Measurements from ENCODE around the gene CNEP1R1.

CNEP1R1 gene

GRCh38 chr16:50021544-50021943 lies 3.5 kb upstream of the CNEP1R1 start:
- peak in 1 of 3 donors; percentile 13 for DNase-seq

GRCh38 chr16:50023641-50024040 lies 1.4 kb upstream of the CNEP1R1 start:
- no peak for DNase-seq

GRCh38 chr16:50024207-50024606 lies 818 bp upstream of the CNEP1R1 start:
- DNase-seq: no peak

DNA sequence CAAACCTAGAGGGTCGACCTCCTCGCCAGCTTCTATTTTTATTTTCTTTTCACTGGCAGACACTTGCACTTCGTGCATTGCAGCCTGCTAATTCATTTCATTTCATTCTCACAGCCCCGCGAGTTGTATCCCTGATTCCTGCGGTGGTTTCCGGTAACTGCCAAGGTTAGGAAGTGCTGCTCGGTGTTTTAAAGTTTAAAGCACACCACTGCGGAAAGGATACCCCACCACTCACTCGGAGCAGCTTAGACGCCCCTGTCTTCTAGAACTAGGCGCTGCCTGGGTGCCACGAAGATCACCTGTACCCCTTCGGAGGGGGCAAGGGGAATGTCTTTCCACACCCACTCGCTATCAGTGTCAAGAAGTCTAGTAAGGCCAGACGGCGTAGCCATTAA lies 509 bp downstream of the CNEP1R1 start:
- DNase-seq: peak in 2 of 3 donors; percentile 13 to 18

DNA sequence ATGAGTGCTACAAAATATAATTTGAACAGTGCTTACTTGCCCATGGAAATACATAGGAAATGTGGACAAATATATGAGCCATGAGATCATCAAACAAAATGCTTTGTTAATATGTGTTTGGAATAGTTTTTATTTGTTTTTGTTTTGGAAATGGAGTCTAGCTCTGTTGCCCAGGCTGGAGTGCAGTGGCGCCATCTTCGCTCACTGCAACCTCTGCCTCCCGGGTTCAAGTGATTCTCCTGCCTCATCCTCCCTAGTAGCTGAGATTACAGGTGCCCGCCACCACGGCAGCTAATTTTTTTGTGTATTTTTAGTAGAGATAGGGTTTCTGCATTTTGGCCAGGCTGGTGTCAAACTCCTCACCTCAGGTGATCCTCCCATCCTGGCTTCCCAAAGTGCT lies 2.8 kb downstream of the CNEP1R1 start:
- DNase-seq: no peak

DNA sequence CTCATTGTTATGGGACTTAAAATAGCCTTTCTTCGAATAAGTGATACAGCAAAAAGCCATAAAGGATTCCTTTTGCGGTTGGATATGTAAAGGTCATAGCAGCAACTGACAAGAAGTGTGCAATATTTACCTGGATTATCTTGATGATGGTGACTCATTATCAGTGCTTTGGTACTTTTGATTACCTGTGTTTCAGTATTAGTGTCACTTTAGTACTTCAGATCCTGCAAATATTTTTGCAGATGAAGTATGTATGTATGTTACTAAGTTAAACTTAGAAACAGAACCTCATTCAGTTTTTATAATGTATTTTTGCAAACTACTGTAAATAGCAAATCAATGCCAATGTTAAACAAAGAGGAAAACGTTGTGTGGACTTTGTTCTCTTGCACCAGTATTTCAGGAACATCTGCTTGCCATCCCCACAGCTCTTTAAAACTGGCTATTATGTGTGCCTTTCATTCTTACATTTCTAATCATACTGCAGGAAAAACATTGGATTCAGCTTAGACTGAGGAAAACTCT lies 10.5 kb downstream of the CNEP1R1 start:
- DNase-seq: no peak

DNA sequence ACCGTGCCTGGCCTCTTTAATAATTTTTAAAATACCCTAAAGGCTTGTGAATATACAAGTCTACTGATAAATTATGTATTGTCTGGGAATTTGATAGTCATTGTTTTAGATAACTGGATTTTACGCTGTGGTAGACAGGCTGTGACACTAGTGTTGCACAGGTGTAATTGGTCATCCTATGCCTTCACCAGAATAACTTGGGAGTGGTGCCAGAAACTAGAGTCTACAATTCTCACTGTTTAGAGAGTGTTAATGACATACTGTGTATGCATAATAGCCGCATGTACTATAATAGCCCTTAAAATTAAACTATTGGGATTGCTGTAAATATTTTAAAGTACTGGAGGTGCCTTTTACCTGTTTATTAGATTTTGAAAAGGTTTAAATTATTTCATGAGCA lies 11.4 kb downstream of the CNEP1R1 start:
- DNase-seq: no peak

DNA sequence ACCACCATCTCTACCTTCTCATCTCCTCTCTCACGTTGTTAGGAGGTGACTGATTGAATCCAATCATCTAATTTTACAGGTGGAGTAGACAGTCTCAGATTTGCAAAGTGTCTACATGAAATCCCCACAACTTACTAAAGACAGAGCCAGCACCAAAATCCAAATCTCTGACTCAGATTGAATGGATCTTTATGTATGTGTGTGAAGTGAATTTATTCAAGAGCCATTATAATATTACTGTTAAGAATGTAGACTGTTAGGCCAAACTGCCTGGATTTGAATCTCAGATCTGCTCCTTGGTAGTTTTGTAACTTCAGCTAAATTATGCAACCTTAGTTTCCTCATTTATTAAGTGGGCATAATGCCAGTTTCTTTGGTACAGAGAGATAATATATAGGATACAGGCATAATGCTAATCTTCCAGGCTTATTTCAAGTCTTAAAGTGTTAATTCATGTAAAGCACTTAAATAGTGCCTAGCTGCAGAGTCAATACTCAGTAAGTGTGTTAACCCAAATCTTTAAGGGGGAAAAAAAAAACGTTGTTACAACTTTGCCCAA lies 12.7 kb downstream of the CNEP1R1 start:
- peak; percentile 51 to 90 (median 88) for DNase-seq

GRCh38 chr16:50038286-50038685 lies 13.3 kb downstream of the CNEP1R1 start:
- peak in 2 of 3 donors; percentile 8 to 17 for DNase-seq

DNA sequence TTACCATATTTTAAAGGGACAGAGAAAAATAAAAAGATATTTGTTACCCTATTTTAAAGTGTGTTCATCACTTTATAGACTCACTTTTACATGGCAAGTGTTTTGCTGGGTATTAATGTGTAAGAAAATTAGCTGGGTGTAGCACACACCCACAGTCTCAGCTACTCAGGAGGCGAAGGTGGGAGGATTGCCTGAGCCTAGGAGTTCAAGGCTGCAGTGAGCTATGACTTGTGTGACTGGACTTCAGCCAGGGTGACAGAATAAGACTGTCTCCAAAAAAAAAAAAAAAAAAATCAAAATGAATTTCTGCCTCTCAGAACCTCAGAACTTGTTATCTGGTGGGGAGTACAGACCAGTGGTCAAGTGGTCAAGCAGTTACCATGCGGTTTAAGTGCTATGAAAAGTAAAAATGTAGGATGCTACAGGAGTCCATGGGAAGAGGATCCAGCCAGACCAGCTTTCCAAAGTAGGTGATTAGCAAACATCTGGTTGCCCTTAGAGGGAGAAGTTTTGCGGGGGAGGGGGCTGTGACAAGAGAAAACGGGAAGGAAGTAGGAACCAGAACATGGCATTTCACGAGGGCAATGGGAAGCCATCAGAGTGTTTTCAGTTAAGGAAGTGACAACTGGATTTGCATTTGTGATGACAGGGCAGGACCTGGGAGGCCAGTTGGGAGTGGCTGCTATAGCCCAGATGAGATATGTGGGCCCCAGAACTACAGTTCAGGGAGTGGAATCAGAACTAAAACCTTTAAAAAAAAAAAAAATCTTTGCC lies 13.9 kb downstream of the CNEP1R1 start:
- DNase-seq: peak; percentile 94 to 97 (median 94)

- no peak for DNase-seq
These were observed 15.0 kb downstream of the CNEP1R1 start for GRCh38 chr16:50040018-50040417.

DNA sequence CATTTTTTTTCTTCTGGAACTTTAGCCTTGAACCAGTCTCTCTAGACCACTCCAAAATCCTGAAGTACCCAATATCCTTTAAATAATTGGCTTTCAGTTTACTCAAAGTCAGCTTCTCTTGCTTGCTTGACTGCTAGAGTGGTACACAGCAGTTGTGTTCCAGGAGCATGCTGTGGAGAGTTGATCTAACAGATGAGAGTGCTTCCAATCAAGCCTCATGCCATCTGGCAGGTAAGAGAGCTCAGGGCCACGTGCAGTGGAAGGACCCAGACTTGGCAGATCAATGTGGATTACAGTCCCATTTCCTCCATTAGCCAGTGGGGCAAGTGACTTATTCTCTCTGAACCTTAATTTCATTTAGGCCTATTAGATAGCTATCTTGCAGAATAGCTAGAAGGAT lies 15.7 kb downstream of the CNEP1R1 start:
- no peak for DNase-seq

DNA sequence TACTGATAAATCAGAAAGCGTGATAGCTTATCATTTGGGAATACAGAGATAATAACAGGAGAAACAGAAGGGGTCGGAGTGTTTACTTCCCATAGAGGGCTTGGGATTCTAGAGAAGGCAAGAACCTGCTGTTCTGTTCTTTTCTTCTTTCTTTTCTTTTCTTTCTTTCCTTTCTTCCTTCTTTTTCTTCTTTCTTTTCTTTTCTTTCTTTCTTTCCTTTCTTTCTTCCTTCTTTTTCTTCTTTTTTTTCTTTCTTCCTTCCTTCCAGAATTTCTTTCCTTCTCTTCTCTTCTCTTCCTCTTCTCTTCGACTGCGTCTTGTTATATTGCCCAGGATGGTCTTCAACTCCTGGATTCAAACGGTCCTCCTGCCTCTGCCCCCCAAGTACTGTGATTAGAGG lies 18.3 kb downstream of the CNEP1R1 start:
- DNase-seq: no peak

DNA sequence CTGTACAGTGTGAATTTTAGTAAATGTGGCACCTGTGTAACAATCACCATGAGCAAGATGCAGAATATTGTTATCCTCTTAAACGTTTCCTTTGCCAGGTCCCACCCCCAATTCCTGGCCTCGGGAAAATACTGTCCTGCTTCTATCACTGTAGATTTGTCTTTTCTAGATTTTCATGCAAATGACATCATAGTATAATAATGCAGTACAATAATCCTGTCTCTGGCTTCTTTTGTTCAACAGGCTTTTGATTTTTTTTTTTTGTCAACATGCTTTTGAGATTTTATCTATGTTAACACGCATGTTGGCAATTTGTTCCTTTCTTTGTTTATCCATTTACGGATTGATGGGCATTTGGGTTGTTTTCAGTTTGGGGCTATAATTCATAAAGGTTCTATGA lies 20.4 kb downstream of the CNEP1R1 start:
- no peak for DNase-seq

DNA sequence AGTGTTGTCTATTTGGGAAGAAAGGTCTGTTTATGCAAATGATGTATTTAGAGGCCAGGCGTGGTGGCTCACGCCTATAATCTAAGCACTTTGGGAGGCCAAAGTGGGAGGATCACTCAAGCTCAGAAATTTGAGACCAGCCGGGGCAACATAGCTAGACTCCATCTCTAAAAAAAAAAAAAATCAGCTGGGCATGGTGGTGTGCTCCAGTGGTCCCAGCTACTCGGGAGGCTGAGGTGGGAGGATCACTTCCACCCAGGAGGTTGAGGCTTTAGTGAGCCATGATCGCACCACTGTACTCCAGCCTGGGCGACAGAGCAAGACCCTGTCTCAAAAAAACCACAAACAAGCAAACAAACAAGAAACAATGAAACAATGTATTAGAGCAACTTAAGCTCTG lies 21.8 kb downstream of the CNEP1R1 start:
- DNase-seq: no peak

GRCh38 chr16:50047864-50048263 lies 22.8 kb downstream of the CNEP1R1 start:
- no peak for DNase-seq

- DNase-seq: no peak
These were observed 25.8 kb downstream of the CNEP1R1 start for GRCh38 chr16:50050802-50051201.

GRCh38 chr16:50056226-50056625 lies 31.2 kb downstream of the CNEP1R1 start:
- no peak for DNase-seq

GRCh38 chr16:50058091-50058771 lies 33.2 kb downstream of the CNEP1R1 start:
- DNase-seq: no peak

DNA sequence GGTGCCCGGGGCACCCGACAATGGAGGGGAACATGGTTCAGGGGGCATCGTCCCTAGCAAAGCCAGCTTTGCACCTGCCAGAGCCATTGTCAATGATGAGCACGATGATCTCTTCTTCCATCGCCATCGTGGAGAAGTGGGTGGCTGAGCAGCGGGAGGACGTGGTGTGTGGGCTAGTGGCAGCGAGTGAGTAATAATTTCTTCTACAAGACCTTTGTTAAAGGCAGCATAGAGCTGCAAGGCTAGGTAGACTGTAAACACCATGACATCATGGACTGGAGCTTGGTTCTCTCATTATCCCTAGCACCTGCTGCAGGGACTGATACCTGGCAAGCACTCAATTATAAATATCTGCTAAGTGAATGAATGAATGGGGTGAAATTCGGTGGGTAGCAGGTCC lies 34.1 kb downstream of the CNEP1R1 start:
- DNase-seq: no peak

DNA sequence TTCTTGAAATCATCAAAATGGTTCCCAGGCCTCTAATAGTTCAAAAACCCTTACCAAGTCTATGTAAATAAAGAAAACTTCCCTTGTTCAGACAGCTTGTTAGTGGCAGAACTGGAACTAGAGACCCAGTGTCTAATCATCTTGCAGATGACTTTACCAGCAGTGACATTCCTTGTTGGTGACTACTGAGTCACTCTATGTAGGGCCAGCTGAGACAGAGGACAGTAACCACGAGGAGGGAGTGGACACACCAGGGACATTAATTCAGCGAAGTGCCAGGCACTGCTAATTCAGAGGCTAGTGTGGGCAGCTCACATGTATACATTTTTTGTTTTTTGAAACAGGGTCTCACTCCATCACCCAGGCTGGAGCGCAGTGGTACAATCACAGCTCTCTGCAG lies 34.6 kb downstream of the CNEP1R1 start:
- peak in 2 of 3 donors; percentile 10 to 25 for DNase-seq

DNA sequence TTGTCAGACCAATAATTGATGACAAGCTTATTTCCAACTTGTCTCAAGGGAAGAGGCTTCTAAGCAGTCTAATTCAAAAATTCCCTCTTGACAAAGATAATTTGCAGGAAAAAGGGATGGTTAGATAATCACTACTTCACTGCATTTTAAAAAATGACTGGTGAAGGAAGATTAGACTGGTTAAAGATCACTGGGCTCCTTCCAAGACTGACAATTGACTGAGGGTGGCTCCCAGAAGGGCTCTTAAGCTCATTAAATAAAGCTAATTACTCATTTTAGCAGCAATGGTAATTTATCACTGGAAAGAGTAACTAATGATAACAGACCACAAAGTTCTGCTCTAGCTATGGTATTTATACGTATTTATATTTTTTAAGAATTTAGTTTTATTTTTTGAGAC lies 36.3 kb downstream of the CNEP1R1 start:
- no peak for DNase-seq

- no peak for DNase-seq
These were observed 40.2 kb downstream of the CNEP1R1 start for GRCh38 chr16:50065241-50065623.
